CD4-positive, alpha-beta T cell (primary cell): ENCODE results near the gene C1QA. TPM values are rescaled to one million over a fixed set of nuclear protein-coding genes. Genes with fewer than 3 reads are reported as not detected.

Source experiments
- ATAC-seq: fragments of 200-7000 bp; cut with Tn5 transposase; one replicate; pipeline ENCODE4 v1.10.0; 2022; ENCODE audit warnings: mild to moderate bottlenecking; ENCODE audit not compliant: poor library complexity
- CTCF ChIA-PET: fragments of 350-600 bp; sonication (Branson Sonifier 250); formaldehyde crosslinking; loops from one replicate; lab custom pipeline; 2021; ENCODE audit warnings: antibody characterized with exemption, inconsistent platforms; lab: Charles Lee
- POLR2A ChIA-PET: fragments of 350-600 bp; sonication (Branson Sonifier 250); formaldehyde crosslinking; loops from one replicate; lab custom pipeline; 2021; ENCODE audit warnings: antibody characterized with exemption, inconsistent platforms; lab: Charles Lee
- DNase-seq, 14 experiments: peaks; one replicate each; pipeline ENCODE4 v3.0.0-alpha.2; 2013 to 2020; ENCODE audit warnings: mixed read lengths in 2 of 14
- H3K27ac ChIP-seq, 2 donors: one replicate each; pipeline versions ENCODE4 v1.5.1 to v1.7.0; 2013; ENCODE audit warnings: low read length in 2 of 2, low read depth in 1 of 2, mild to moderate bottlenecking in 1 of 2
- H3K27me3 ChIP-seq, 2 experiments: 1 replicate in 1 of 2; 2 replicates in 1 of 2; pipeline versions ENCODE4 v1.6.1 to v1.7.0; 2013; ENCODE audit warnings: low read length in 2 of 2, control low read depth in 1 of 2, mild to moderate bottlenecking in 1 of 2, moderate library complexity in 1 of 2; ENCODE audit not compliant: insufficient read depth in 2 of 2, control insufficient read depth in 1 of 2
- H3K36me3 ChIP-seq: one replicate; pipeline ENCODE4 v1.6.1; 2013; ENCODE audit warnings: low read length, control low read depth; ENCODE audit not compliant: insufficient read depth
- H3K4me1 ChIP-seq: one replicate; pipeline ENCODE4 v1.6.1; 2013; ENCODE audit warnings: low read length, control low read depth; ENCODE audit not compliant: insufficient read depth
- H3K4me3 ChIP-seq: one replicate; pipeline ENCODE4 v1.5.1; 2013; ENCODE audit warnings: mild to moderate bottlenecking, low read length, moderate library complexity
- H3K9me3 ChIP-seq, 2 experiments: 1 replicate in 1 of 2; 2 replicates in 1 of 2; pipeline versions ENCODE4 v1.6.1 to v1.7.0; 2013; ENCODE audit warnings: low read length in 2 of 2, mild to moderate bottlenecking in 2 of 2, control low read depth in 1 of 2, moderate library complexity in 1 of 2; ENCODE audit not compliant: control insufficient read depth in 1 of 2, insufficient read depth in 1 of 2
- H3K27ac Mint-ChIP-seq: one replicate; pipeline ENCODE4 v1.8.0; 2020; ENCODE audit warnings: mixed read lengths
- H3K27me3 Mint-ChIP-seq: one replicate; pipeline ENCODE4 v1.8.0; 2021; ENCODE audit warnings: mixed read lengths
- H3K36me3 Mint-ChIP-seq: one replicate; pipeline ENCODE4 v1.8.0; 2021; ENCODE audit warnings: low read depth, mixed read lengths
- H3K4me1 Mint-ChIP-seq: one replicate; pipeline ENCODE4 v1.8.0; 2021; ENCODE audit warnings: low read depth, mixed read lengths
- H3K4me3 Mint-ChIP-seq: one replicate; pipeline ENCODE4 v1.8.0; 2020; ENCODE audit warnings: mild to moderate bottlenecking, mixed read lengths
- H3K9me3 Mint-ChIP-seq: one replicate; pipeline ENCODE4 v1.8.0; 2020; ENCODE audit warnings: mixed read lengths
- CTCF ChIP-seq: fragments of 200-600 bp; IDR thresholded peaks from one replicate; pipeline ENCODE4 v1.8.0; 2022; ENCODE audit warnings: antibody characterized with exemption, mild to moderate bottlenecking
- intact Hi-C, 2 experiments: fragments of 100-400 bp; cut with DNase I in 1 of 2; cut with micrococcal nuclease in 1 of 2; formaldehyde crosslinking; loops; one replicate each; pipeline versions ENCODE4 v1.15.1 to v1.9.0; 2023 to 2025; cut with DNase I, micrococcal nuclease
- total RNA-seq, 174 experiments: library from RNA in 2 of 174; stranded (reverse) in 2 of 174; gene quantifications; one replicate each; pipeline ENCODE4 v1.2.3 and lab custom pipeline; 2021 to 2026

Gene C1QA
- total RNA-seq, 2 experiments from 2014 or later = not detected

DNA sequence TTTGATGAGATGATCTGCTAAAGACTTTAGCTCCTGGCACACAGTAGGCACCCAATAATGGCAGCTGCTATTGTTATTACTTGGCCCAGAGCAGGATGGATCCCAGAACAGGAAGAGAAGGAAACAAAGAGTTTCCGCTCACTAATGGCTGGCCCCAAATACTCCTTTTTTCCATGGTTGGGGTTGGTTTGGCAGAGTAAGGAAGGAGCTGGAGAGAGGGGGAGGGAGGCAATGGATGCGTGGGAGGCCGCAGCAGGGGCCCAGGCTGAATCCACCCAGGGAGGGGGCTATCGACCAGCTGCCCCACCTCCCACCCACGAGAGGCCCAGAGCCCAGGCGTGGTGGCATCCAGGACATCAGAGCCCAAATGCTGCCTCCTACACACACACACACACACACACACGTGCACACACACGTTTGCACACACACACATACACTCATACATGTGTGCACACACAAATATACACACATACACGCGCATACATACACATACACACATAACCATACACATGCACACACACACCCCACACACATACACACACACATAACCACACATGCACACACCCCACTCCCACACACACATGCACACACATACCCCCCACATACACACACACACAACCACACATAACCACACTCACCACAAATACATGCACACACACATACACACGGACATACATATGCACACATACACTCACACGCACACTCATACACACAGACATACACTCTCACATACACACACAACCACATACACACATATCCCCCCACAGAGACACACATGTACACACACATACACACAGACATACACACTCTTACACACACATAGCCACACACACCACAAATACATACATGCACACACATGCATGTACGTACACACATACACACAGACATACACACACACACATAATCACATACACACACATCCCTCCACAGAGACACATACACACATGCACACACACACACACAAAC lies 41.8 kb downstream of the C1QA start:
- CTCF ChIA-PET = no interaction called here
- H3K9me3 ChIP-seq = peaks cover 0 to 11% of the 10 kb centered on the region in 2 experiments
- H3K9me3 Mint-ChIP-seq = no peaks in the 10 kb centered on the region

GRCh38 chr1:22680726-22681125 lies 44.3 kb downstream of the C1QA start:
- DNase-seq (no peak), ATAC-seq (no peak)
- POLR2A ChIA-PET = no interaction called here
- no peaks in the 10 kb centered on the region for H3K4me1 ChIP-seq
- no peak overlapping the region for H3K27ac ChIP-seq
- no peak for TF ChIP-seq CTCF
- peaks cover 0 to under 1% of the 10 kb centered on the region in 2 experiments for H3K27me3 ChIP-seq
- peaks cover 0 to 7% of the 10 kb centered on the region in 2 experiments for H3K9me3 ChIP-seq
- H3K36me3 ChIP-seq = no peaks in the 10 kb centered on the region
- H3K4me1 Mint-ChIP-seq = no peaks in the 10 kb centered on the region
- no peak overlapping the region for H3K4me3 Mint-ChIP-seq
- no peaks in the 10 kb centered on the region for H3K36me3 Mint-ChIP-seq
- no peaks in the 10 kb centered on the region for H3K9me3 Mint-ChIP-seq
- H3K4me3 ChIP-seq = no peak overlapping the region
- H3K27me3 Mint-ChIP-seq = peaks cover 16% of the 10 kb centered on the region
- intact Hi-C loops = no loop called here
- CTCF ChIA-PET = no interaction called here
- H3K27ac Mint-ChIP-seq = no peak overlapping the region

More for the DNA sequence above, 41.8 kb downstream of the C1QA start:
- intact Hi-C loops = no loop called here
- no peak for ATAC-seq
- no peaks in the 10 kb centered on the region for H3K4me1 Mint-ChIP-seq
- Histone ChIP-seq H3K4me1 (no peaks in the 10 kb centered on the region), H3K36me3 (no peaks in the 10 kb centered on the region), H3K27ac (no peak overlapping the region), H3K27me3 (peaks cover 2 to 14% of the 10 kb centered on the region in 2 experiments), H3K4me3 (no peak overlapping the region)
- no peak overlapping the region for H3K27ac Mint-ChIP-seq
- TF ChIP-seq CTCF = no peak
- no peak overlapping the region for H3K4me3 Mint-ChIP-seq
- H3K27me3 Mint-ChIP-seq = peaks cover 21% of the 10 kb centered on the region
- DNase-seq = no peak
- POLR2A ChIA-PET = no interaction called here
- no peaks in the 10 kb centered on the region for H3K36me3 Mint-ChIP-seq

- intact Hi-C loops = no loop called here
- H3K4me1 ChIP-seq = no peaks in the 10 kb centered on the region
- Mint-ChIP-seq H3K27me3 (peaks cover 20% of the 10 kb centered on the region), H3K4me3 (no peak overlapping the region), H3K36me3 (no peaks in the 10 kb centered on the region), H3K9me3 (no peaks in the 10 kb centered on the region), H3K27ac (no peak overlapping the region), H3K4me1 (no peaks in the 10 kb centered on the region)
- H3K27me3 ChIP-seq = no peaks in the 10 kb centered on the region
- ATAC-seq = no peak
- ChIA-PET POLR2A (interaction anchor here (0.8 kb wide), 1 partner anchor 52 kb away, joined by 6 read pairs; no protein-coding TSS in a partner anchor), CTCF (no interaction called here)
- no peak for TF ChIP-seq CTCF
- H3K4me3 ChIP-seq = no peak overlapping the region
- no peaks in the 10 kb centered on the region for H3K36me3 ChIP-seq
- H3K27ac ChIP-seq = no peak overlapping the region
- no peak for DNase-seq
- peaks cover 0 to 5% of the 10 kb centered on the region in 2 experiments for H3K9me3 ChIP-seq
Observed at GRCh38 chr1:22681556-22682276, 45.3 kb downstream of the C1QA start.
